Hippocampal formation (tissue), 2 donors: ENCODE measurements around the gene REV1.
"Not testable (repeated sequence)": the region's sequence is repeated elsewhere in the genome, so short reads cannot be mapped to it uniquely, and the experiment has no call there.

Experiments used
- DNase-seq, 2 donors: peaks; one replicate each; lab custom pipeline; 2025; lab: John Stamatoyannopoulos, UW

REV1 gene

GRCh38 chr2:99404039-99404796, 85.6 kb downstream of the REV1 start:
- DNase-seq = no peak

- no peak for DNase-seq
Measured at GRCh38 chr2:99403524-99403923, 86.3 kb downstream of the REV1 start.

- DNase-seq = no peak
Measured at GRCh38 chr2:99403084-99403483, 86.7 kb downstream of the REV1 start.

GRCh38 chr2:99401841-99402240, 88.0 kb downstream of the REV1 start:
- DNase-seq = no peak

- no peak for DNase-seq
Measured at GRCh38 chr2:99399795-99400194, 90.0 kb downstream of the REV1 start.

- peak in 1 of 2 donors; percentile 4 for DNase-seq
Measured at GRCh38 chr2:99399063-99399462, 90.8 kb downstream of the REV1 start.

GRCh38 chr2:99398303-99398702, 91.5 kb downstream of the REV1 start:
- no peak for DNase-seq

GRCh38 chr2:99397266-99397920, 92.4 kb downstream of the REV1 start:
- peak in 1 of 2 donors; percentile 11 for DNase-seq

GRCh38 chr2:99395589-99396130, 94.2 kb downstream of the REV1 start:
- DNase-seq = no peak

- DNase-seq = no peak
Measured at GRCh38 chr2:99389946-99390345, 99.9 kb downstream of the REV1 start.

GRCh38 chr2:99389371-99389770, 100.4 kb downstream of the REV1 start:
- no peak for DNase-seq

GRCh38 chr2:99388892-99389291, 100.9 kb downstream of the REV1 start:
- no peak for DNase-seq

- no peak for DNase-seq
Measured at GRCh38 chr2:99386011-99386410, 103.8 kb downstream of the REV1 start.

GRCh38 chr2:99382143-99382542, 107.7 kb downstream of the REV1 start:
- no peak for DNase-seq

- DNase-seq = no peak
Measured at GRCh38 chr2:99380376-99381010, 109.3 kb downstream of the REV1 start.

- no peak for DNase-seq
Measured at GRCh38 chr2:99377879-99378278, 111.9 kb downstream of the REV1 start.

GRCh38 chr2:99376254-99376864, 113.5 kb downstream of the REV1 start:
- no peak for DNase-seq

- DNase-seq = no peak
Measured at GRCh38 chr2:99374747-99375146, 115.1 kb downstream of the REV1 start.

GRCh38 chr2:99373144-99373543, 116.7 kb downstream of the REV1 start:
- DNase-seq = no peak

GRCh38 chr2:99368854-99369253, 121.0 kb downstream of the REV1 start:
- DNase-seq = not testable (repeated sequence)

- no peak for DNase-seq
Measured at GRCh38 chr2:99365661-99366060, 124.2 kb downstream of the REV1 start.

- DNase-seq = no peak
Measured at GRCh38 chr2:99356853-99357252, 133.0 kb downstream of the REV1 start.
